Kidney epithelial cell (primary cell): ENCODE measurements around the gene CFAP77. TPM values are rescaled to one million over a fixed set of nuclear protein-coding genes. Genes with fewer than 3 reads are reported as not detected.

ENCODE experiments used
- DNase-seq: peaks from one replicate; pipeline ENCODE4 v3.0.0-alpha.2; 2010; ENCODE audit warnings: low read depth
- H3K27me3 ChIP-seq: 2 replicates; pipeline ENCODE4 v1.6.0; 2011; ENCODE audit warnings: low read length; ENCODE audit not compliant: control insufficient read depth, insufficient read depth
- H3K36me3 ChIP-seq: 2 replicates; pipeline ENCODE4 v1.5.1; 2011; ENCODE audit warnings: low read length; ENCODE audit not compliant: control insufficient read depth, insufficient read depth
- H3K4me3 ChIP-seq: 2 replicates; pipeline ENCODE4 v1.5.1; 2011; ENCODE audit warnings: low read depth, mild to moderate bottlenecking, control low read depth, low read length
- total RNA-seq: library from RNA; depleted of rRNA; stranded (reverse); fragments of >200 nt; gene quantifications from 2 replicates; pipeline ENCODE4 v1.2.3, GENCODE V29; 2015
- TF ChIP-seq, protein P1 (sequence below): IDR thresholded peaks from 2 replicates; pipeline ENCODE4 v1.5.1; 2011; ENCODE audit warnings: mild to moderate bottlenecking, moderate library complexity, low read length, control low read depth, inconsistent platforms; ENCODE audit not compliant: insufficient read depth, poor library complexity, severe bottlenecking

Gene CFAP77
- total RNA-seq, 1 donor from 2014 or later = 0.58 TPM

DNA sequence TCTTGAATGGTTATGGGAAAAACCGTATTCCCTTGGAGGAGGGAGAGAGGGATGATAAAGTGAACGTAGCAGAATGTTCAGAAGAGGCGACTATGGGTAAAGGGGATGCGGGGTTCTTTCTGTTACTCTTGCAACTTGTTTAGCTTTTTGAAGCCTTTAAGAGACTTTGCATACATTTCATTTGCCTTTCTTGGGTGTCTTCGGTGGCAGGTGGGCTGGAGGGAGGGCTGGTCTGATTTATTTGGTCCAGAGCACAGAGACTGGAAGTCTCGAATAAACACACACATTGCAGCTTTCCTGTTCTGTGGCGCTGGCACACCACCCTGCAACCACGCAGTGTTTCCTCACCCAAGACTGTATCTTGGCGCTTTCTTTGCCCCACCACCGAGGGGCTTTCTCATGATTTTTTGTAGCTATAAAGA, 26.5 kb upstream of the CFAP77 start:
- Histone ChIP-seq H3K27me3 (no peaks in the 10 kb centered on the region), H3K36me3 (no peaks in the 10 kb centered on the region)
- TF ChIP-seq, protein P1, sequence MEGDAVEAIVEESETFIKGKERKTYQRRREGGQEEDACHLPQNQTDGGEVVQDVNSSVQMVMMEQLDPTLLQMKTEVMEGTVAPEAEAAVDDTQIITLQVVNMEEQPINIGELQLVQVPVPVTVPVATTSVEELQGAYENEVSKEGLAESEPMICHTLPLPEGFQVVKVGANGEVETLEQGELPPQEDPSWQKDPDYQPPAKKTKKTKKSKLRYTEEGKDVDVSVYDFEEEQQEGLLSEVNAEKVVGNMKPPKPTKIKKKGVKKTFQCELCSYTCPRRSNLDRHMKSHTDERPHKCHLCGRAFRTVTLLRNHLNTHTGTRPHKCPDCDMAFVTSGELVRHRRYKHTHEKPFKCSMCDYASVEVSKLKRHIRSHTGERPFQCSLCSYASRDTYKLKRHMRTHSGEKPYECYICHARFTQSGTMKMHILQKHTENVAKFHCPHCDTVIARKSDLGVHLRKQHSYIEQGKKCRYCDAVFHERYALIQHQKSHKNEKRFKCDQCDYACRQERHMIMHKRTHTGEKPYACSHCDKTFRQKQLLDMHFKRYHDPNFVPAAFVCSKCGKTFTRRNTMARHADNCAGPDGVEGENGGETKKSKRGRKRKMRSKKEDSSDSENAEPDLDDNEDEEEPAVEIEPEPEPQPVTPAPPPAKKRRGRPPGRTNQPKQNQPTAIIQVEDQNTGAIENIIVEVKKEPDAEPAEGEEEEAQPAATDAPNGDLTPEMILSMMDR = no peak

GRCh38 chr9:132384376-132384775, 25.6 kb upstream of the CFAP77 start:
- Histone ChIP-seq H3K36me3 (no peaks in the 10 kb centered on the region), H3K4me3 (no peak overlapping the region), H3K27me3 (no peaks in the 10 kb centered on the region)
- TF ChIP-seq, protein P1 = no peak
- DNase-seq = no peak

More for the DNA sequence above, 26.5 kb upstream of the CFAP77 start:
- no peak for DNase-seq
- no peak overlapping the region for H3K4me3 ChIP-seq

GRCh38 chr9:132387133-132387532, 22.9 kb upstream of the CFAP77 start:
- no peaks in the 10 kb centered on the region for H3K27me3 ChIP-seq
- H3K4me3 ChIP-seq = no peak overlapping the region
- no peak for DNase-seq
- TF ChIP-seq, protein P1 = no peak
- H3K36me3 ChIP-seq = peaks cover 1% of the 10 kb centered on the region

DNA sequence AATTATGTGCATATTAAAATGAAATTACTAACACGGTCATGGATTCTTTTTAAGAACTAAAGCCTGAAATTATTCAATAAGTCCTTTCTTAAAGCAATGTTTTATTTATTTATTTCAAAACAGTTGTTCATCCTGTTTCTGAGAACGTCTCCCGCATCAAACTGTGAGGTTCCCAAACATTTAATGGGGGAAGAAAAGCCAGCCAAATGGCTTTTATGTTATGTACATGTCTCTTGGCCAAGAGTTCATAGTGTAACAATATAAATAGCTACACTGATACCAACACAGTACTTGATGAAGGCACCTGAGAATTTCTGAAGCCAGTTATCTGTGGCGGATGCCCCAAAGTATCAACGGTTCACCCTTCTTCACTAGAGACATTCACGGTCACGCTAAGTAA, 19.0 kb upstream of the CFAP77 start:
- Histone ChIP-seq H3K27me3 (no peaks in the 10 kb centered on the region), H3K36me3 (peaks cover 1% of the 10 kb centered on the region), H3K4me3 (no peak overlapping the region)
- no peak for DNase-seq
- TF ChIP-seq, protein P1 = no peak

- H3K36me3 ChIP-seq = peaks cover 1% of the 10 kb centered on the region
- no peak overlapping the region for H3K4me3 ChIP-seq
- TF ChIP-seq, protein P1 = no peak
- no peaks in the 10 kb centered on the region for H3K27me3 ChIP-seq
- DNase-seq = no peak
Measured at GRCh38 chr9:132391449-132391848, 18.6 kb upstream of the CFAP77 start.

DNA sequence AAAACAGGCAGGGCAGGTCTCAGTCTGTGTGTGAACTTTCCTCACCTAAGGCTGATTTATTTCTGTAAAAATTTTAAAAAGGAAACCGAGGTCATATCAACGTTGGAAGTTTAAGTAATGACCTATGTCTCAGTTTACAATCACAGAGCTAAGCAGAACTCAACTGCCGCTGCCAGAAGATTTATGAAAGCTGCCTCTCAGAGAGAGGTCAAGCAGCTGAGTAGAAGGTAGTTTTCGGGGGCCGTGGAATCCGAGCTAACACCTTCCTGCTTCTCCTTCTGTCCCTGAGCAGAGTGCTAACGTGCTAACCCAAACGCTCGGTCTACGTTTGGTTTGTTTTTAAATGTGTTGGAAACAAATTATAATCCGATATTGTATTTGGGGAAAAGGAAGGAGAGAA, 14.5 kb upstream of the CFAP77 start:
- TF ChIP-seq, protein P1 = no peak
- H3K4me3 ChIP-seq = no peak overlapping the region
- no peak for DNase-seq
- no peaks in the 10 kb centered on the region for H3K27me3 ChIP-seq
- peaks cover 1% of the 10 kb centered on the region for H3K36me3 ChIP-seq
